AG04450 (cell line): ENCODE measurements around the gene HACD4. TPM values are rescaled to one million over a fixed set of nuclear protein-coding genes. Genes with fewer than 3 reads are reported as not detected.
A peak's percentile ranks its signal among the peaks of the same experiment; 100 is the strongest.

ENCODE experiments used
- CTCF ChIA-PET: fragments of 300-600, 350-600 bp; formaldehyde crosslinking; extraction: SDS; loops from one replicate; lab custom pipeline; 2022; ENCODE audit warnings: antibody characterized with exemption, inconsistent platforms; lab: Charles Lee
- POLR2A ChIA-PET: fragments of 350-600 bp; formaldehyde crosslinking; extraction: SDS; loops from one replicate; lab custom pipeline; 2021; ENCODE audit warnings: antibody characterized with exemption, inconsistent platforms; lab: Yijun Ruan, JAX
- DNase-seq: peaks from one replicate; pipeline ENCODE4 v3.0.0-alpha.2; 2011; ENCODE audit warnings: low read depth, low spot score
- H3K27ac ChIP-seq: one replicate; pipeline ENCODE4 v1.5.1; 2012; ENCODE audit warnings: low read depth, low read length, control low read depth
- H3K27me3 ChIP-seq: one replicate; pipeline ENCODE4 v1.6.0; 2012; ENCODE audit warnings: low read length; ENCODE audit not compliant: control insufficient read depth, insufficient read depth
- H3K4me3 ChIP-seq: 2 replicates; pipeline ENCODE4 v1.5.1; 2011; ENCODE audit warnings: mild to moderate bottlenecking, low read depth, low read length, control low read depth
- H3K9me3 ChIP-seq: 2 replicates; pipeline ENCODE4 v1.5.1; 2012; ENCODE audit warnings: low read length; ENCODE audit not compliant: control insufficient read depth, insufficient read depth
- CTCF ChIP-seq: IDR thresholded peaks from 2 replicates; pipeline ENCODE4 v1.5.1; 2011; ENCODE audit warnings: low read depth, low read length, control low read depth, inconsistent platforms
- polyA plus RNA-seq: library from polyadenylated mRNA; depleted of rRNA; stranded (reverse); fragments of >200 nt; gene quantifications from 2 replicates; pipeline ENCODE4 v1.2.3, GENCODE V29; 2011

The HACD4 gene
- polyA plus RNA-seq, 1 experiment = 12.1 TPM

GRCh38 chr9:20987521-20987920 lies 43.9 kb downstream of the HACD4 start:
- H3K27me3 ChIP-seq = no peaks in the 10 kb centered on the region
- DNase-seq = no peak
- no peak overlapping the region for H3K4me3 ChIP-seq
- H3K9me3 ChIP-seq = no peaks in the 10 kb centered on the region
- CTCF ChIA-PET = interaction anchor here (1.7 kb wide), 1 partner anchor 46 kb away, joined by 4 read pairs; no protein-coding TSS in a partner anchor
- H3K27ac ChIP-seq = no peak overlapping the region
- TF ChIP-seq CTCF = no peak
- POLR2A ChIA-PET = no interaction called here

GRCh38 chr9:20985851-20986600 lies 45.4 kb downstream of the HACD4 start:
- Histone ChIP-seq H3K9me3 (no peaks in the 10 kb centered on the region), H3K4me3 (no peak overlapping the region), H3K27ac (no peak overlapping the region), H3K27me3 (no peaks in the 10 kb centered on the region)
- TF ChIP-seq CTCF = no peak
- DNase-seq = no peak
- POLR2A ChIA-PET = interaction anchor here (0.6 kb wide), 1 partner anchor 30 kb away, joined by 3 read pairs; no protein-coding TSS in a partner anchor
- CTCF ChIA-PET = interaction anchor here (0.7 kb wide), 1 partner anchor 381 kb away, joined by 5 read pairs; no protein-coding TSS in a partner anchor

GRCh38 chr9:20984506-20984905 lies 46.9 kb downstream of the HACD4 start:
- TF ChIP-seq CTCF = no peak
- H3K9me3 ChIP-seq = no peaks in the 10 kb centered on the region
- no peak overlapping the region for H3K27ac ChIP-seq
- no peak overlapping the region for H3K4me3 ChIP-seq
- ChIA-PET POLR2A (no interaction called here), CTCF (interaction anchor here (0.9 to 1.5 kb wide), 2 partner anchors 360 to 1519 kb away, joined by 3 to 5 read pairs; no protein-coding TSS in a partner anchor)
- DNase-seq = no peak
- H3K27me3 ChIP-seq = no peaks in the 10 kb centered on the region

GRCh38 chr9:20981486-20981885 lies 50.0 kb downstream of the HACD4 start:
- Histone ChIP-seq H3K27ac (peak overlapping the region; percentile 89), H3K27me3 (no peaks in the 10 kb centered on the region), H3K4me3 (peak overlapping the region; percentile 0), H3K9me3 (no peaks in the 10 kb centered on the region)
- TF ChIP-seq CTCF = no peak
- POLR2A ChIA-PET = interaction anchor here (0.9 to 2.0 kb wide), 7 partner anchors 36 to 982 kb away, joined by 3 to 6 read pairs (median 3); partner anchors contain the start of gene MLLT3
- CTCF ChIA-PET = interaction anchor here (0.9 kb wide), 1 partner anchor 40 kb away, joined by 3 read pairs; no protein-coding TSS in a partner anchor
- peak; percentile 88 for DNase-seq
